Progenitor cell of endocrine pancreas (in vitro differentiated cells): Measurements from ENCODE around the gene HES3. TPM values are rescaled to one million over a fixed set of nuclear protein-coding genes. Genes with fewer than 3 reads are reported as not detected.

ENCODE experiments used
- DNase-seq: peaks from one replicate; pipeline ENCODE4 v3.0.0; 2021; ENCODE audit warnings: low spot score; ENCODE audit not compliant: unreplicated experiment
- H3K27ac Mint-ChIP-seq: 2 replicates; pipeline ENCODE4 v1.8.0; 2021; ENCODE audit warnings: mild to moderate bottlenecking, moderate library complexity, mixed read lengths
- H3K27me3 Mint-ChIP-seq: 2 replicates; pipeline ENCODE4 v1.8.0; 2021; ENCODE audit warnings: mixed read lengths
- H3K36me3 Mint-ChIP-seq: 2 replicates; pipeline ENCODE4 v1.8.0; 2022; ENCODE audit warnings: mixed read lengths; ENCODE audit not compliant: insufficient read depth
- H3K4me1 Mint-ChIP-seq: 2 replicates; pipeline ENCODE4 v1.8.0; 2021; ENCODE audit warnings: low read depth, mixed read lengths
- H3K4me3 Mint-ChIP-seq: 2 replicates; pipeline ENCODE4 v1.8.0; 2021; ENCODE audit warnings: low read depth, mild to moderate bottlenecking, moderate library complexity, mixed read lengths
- H3K9me3 Mint-ChIP-seq: 2 replicates; pipeline ENCODE4 v1.8.0; 2021; ENCODE audit warnings: low read depth, mixed read lengths
- total RNA-seq: library from RNA; stranded (reverse); gene quantifications from 2 replicates; pipeline ENCODE4 v1.2.1, GENCODE V29; 2021
- TF ChIP-seq, protein P1 (sequence below): fragments of 200-600 bp; sonication (generic); IDR thresholded peaks from one replicate; pipeline ENCODE4 v1.5.0; 2021; ENCODE audit warnings: antibody characterized with exemption, mild to moderate bottlenecking; ENCODE audit not compliant: unreplicated experiment

The HES3 gene
- total RNA-seq, 1 donor from 2014 or later = not detected

DNA sequence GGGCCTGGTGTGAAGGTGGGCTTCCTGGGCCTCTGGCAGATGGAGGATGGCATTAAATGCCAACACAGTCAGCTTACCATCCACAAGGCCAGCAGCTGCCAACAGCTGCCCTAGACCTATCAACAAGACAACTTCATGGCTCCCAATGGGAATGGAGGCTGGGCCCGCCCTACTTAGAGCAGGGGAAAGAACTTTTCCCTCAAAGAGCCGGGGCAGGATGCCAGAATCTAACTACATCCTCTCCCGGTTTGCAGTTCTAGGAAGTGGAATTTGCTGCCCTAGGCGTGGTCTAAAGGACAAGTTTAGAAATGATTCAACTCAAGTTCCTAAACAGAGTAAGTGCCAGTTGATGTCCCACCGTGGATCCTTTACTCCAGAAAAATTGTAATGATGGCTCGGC is 21.3 kb upstream of the HES3 start:
- no peak overlapping the region for H3K4me3 Mint-ChIP-seq
- H3K36me3 Mint-ChIP-seq = peaks cover 25% of the 10 kb centered on the region
- TF ChIP-seq, protein P1, sequence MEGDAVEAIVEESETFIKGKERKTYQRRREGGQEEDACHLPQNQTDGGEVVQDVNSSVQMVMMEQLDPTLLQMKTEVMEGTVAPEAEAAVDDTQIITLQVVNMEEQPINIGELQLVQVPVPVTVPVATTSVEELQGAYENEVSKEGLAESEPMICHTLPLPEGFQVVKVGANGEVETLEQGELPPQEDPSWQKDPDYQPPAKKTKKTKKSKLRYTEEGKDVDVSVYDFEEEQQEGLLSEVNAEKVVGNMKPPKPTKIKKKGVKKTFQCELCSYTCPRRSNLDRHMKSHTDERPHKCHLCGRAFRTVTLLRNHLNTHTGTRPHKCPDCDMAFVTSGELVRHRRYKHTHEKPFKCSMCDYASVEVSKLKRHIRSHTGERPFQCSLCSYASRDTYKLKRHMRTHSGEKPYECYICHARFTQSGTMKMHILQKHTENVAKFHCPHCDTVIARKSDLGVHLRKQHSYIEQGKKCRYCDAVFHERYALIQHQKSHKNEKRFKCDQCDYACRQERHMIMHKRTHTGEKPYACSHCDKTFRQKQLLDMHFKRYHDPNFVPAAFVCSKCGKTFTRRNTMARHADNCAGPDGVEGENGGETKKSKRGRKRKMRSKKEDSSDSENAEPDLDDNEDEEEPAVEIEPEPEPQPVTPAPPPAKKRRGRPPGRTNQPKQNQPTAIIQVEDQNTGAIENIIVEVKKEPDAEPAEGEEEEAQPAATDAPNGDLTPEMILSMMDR = no peak
- peaks cover 6% of the 10 kb centered on the region for H3K4me1 Mint-ChIP-seq
- DNase-seq = no peak
- H3K9me3 Mint-ChIP-seq = no peaks in the 10 kb centered on the region
- no peaks in the 10 kb centered on the region for H3K27me3 Mint-ChIP-seq
- no peak overlapping the region for H3K27ac Mint-ChIP-seq

DNA sequence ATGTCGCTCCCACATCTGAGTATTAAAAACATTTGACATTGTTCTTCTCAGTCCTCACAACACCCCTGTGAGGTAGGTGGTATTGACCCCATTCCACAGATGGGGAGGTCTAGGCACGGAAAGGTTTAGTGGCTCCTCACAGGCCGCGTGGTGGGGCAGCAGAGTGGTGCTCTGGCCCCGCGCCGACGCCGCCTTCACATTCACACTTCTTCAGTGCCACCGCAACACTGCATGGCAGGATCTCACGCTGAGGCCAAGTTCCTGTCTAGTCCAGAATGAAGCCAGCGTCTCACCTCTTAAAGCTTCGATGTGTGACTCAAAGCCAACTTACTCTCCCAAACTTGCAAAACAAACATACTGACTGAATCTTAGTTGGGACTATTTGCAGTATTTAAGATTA is 20.4 kb upstream of the HES3 start:
- no peak overlapping the region for H3K4me3 Mint-ChIP-seq
- no peak overlapping the region for H3K27ac Mint-ChIP-seq
- peaks cover under 1% of the 10 kb centered on the region for H3K4me1 Mint-ChIP-seq
- peaks cover 25% of the 10 kb centered on the region for H3K36me3 Mint-ChIP-seq
- H3K9me3 Mint-ChIP-seq = no peaks in the 10 kb centered on the region
- DNase-seq = no peak
- TF ChIP-seq, protein P1 = no peak
- no peaks in the 10 kb centered on the region for H3K27me3 Mint-ChIP-seq

DNA sequence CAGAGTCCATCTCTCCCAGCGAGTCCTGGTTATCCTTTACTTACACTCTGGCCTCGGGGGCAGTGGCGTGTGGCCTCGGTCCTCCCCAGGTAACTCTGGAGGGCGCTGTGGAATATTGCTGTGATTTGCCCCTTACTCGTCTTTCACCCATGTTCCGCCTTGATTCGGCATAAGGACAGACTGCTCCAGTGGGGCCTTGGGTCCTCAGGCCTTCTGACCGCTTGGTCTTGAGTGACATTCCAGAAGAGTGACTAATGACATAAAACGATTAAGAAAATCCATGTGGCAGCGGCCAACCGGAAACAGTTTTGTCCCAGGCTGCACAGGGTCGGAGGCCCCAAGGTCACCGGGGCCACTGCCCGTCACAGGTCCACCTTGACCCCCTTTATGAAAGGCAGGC is 19.3 kb upstream of the HES3 start:
- Mint-ChIP-seq H3K27ac (no peak overlapping the region), H3K4me1 (no peaks in the 10 kb centered on the region), H3K4me3 (no peak overlapping the region), H3K9me3 (no peaks in the 10 kb centered on the region), H3K27me3 (no peaks in the 10 kb centered on the region), H3K36me3 (peaks cover 25% of the 10 kb centered on the region)
- no peak for DNase-seq
- TF ChIP-seq, protein P1 = no peak

DNA sequence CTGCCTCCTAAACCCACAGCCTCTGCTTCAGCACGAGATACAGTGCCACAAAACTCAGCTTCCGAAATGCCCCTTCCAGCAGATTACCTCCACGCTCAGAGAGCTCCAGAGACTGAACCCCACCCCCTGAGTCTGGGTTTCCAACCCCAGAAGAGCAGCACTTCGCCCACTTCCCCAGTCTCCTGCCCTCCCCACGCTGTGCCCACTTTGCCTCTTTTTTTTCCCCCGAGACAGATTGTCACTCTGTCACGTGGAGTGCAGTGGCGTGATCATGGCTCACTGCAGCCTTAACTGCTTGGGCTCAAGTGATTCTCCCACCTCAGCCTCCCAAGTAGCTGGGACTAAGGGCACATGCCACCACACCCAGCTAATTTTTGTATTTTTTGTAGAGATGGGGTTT is 18.3 kb upstream of the HES3 start:
- Mint-ChIP-seq H3K4me3 (no peak overlapping the region), H3K4me1 (no peaks in the 10 kb centered on the region), H3K9me3 (no peaks in the 10 kb centered on the region), H3K27me3 (no peaks in the 10 kb centered on the region), H3K27ac (no peak overlapping the region), H3K36me3 (peaks cover 24% of the 10 kb centered on the region)
- DNase-seq = no peak
- TF ChIP-seq, protein P1 = no peak

DNA sequence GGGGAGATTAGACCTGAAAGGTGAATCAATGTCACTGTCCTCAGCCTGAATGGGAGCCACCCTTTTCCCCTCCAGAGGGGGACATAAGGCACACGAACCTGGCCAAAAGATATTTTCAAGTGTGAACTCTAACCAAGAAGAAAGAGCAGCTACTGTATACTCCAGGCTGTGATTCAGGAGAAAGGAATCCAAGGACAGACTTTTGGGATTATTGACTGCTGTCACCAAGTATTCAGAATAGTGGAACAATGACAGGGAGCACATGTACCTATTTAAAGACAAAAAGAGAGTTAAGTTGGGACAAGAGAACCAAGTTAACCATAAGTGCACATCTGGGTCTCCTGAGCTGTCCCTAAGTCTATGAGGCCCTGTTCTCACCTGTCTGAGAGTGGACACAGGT is 10.6 kb upstream of the HES3 start:
- Mint-ChIP-seq H3K27ac (no peak overlapping the region), H3K4me1 (peaks cover 5% of the 10 kb centered on the region), H3K36me3 (peaks cover 4% of the 10 kb centered on the region), H3K9me3 (no peaks in the 10 kb centered on the region), H3K4me3 (no peak overlapping the region), H3K27me3 (no peaks in the 10 kb centered on the region)
- DNase-seq = no peak
- TF ChIP-seq, protein P1 = no peak
